ENCODE measurements around the gene GRID2. TPM values are rescaled to one million over a fixed set of nuclear protein-coding genes. Genes with fewer than 3 reads are reported as not detected.

GRID2 gene
- polyA plus RNA-seq, 1 experiment, result not detected

- Histone ChIP-seq H3K27me3 (ENCODE audit: control insufficient read depth, insufficient read depth, low read length) (no peaks in the 10 kb centered on the region), H3K9me3 (ENCODE audit: control insufficient read depth, insufficient read depth, low read length) (no peaks in the 10 kb centered on the region), H3K27ac (ENCODE audit: low read depth, low read length) (no peak overlapping the region), H3K4me3 (ENCODE audit: low read depth, low read length) (no peak overlapping the region)
- POLR2A ChIA-PET, result no interaction called here
- TF ChIP-seq CTCF (IDR thresholded peaks at IDR 0.05; ENCODE audit: low read depth, low read length), result no peak
- CTCF ChIA-PET, result no interaction called here
- DNase-seq (ENCODE audit: low read depth, low spot score), result no peak
These were observed 337.6 kb downstream of the GRID2 start for GRCh38 chr4:92641409-92641808.

GRCh38 chr4:92646826-92647225, 343.1 kb downstream of the GRID2 start:
- no peak for TF ChIP-seq CTCF (IDR thresholded peaks at IDR 0.05; ENCODE audit: low read depth, low read length)
- Histone ChIP-seq H3K4me3 (ENCODE audit: low read depth, low read length) (no peak overlapping the region), H3K9me3 (ENCODE audit: control insufficient read depth, insufficient read depth, low read length) (no peaks in the 10 kb centered on the region), H3K27me3 (ENCODE audit: control insufficient read depth, insufficient read depth, low read length) (no peaks in the 10 kb centered on the region), H3K27ac (ENCODE audit: low read depth, low read length) (no peak overlapping the region)
- POLR2A ChIA-PET, result no interaction called here
- no peak for DNase-seq (ENCODE audit: low read depth, low spot score)
- CTCF ChIA-PET, result interaction anchor here (0.6 kb wide), 1 partner anchor 348 kb away, joined by 3 read pairs; no protein-coding TSS in a partner anchor

GRCh38 chr4:92651536-92651935, 347.8 kb downstream of the GRID2 start:
- POLR2A ChIA-PET, result no interaction called here
- no peaks in the 10 kb centered on the region for H3K27me3 ChIP-seq (ENCODE audit: control insufficient read depth, insufficient read depth, low read length)
- no peak overlapping the region for H3K4me3 ChIP-seq (ENCODE audit: low read depth, low read length)
- TF ChIP-seq CTCF (IDR thresholded peaks at IDR 0.05; ENCODE audit: low read depth, low read length), result no peak
- no peak overlapping the region for H3K27ac ChIP-seq (ENCODE audit: low read depth, low read length)
- no peak for DNase-seq (ENCODE audit: low read depth, low spot score)
- no peaks in the 10 kb centered on the region for H3K9me3 ChIP-seq (ENCODE audit: control insufficient read depth, insufficient read depth, low read length)
- CTCF ChIA-PET, result no interaction called here

GRCh38 chr4:92654084-92654483, 350.3 kb downstream of the GRID2 start:
- ChIA-PET CTCF (no interaction called here), POLR2A (no interaction called here)
- Histone ChIP-seq H3K27me3 (ENCODE audit: control insufficient read depth, insufficient read depth, low read length) (no peaks in the 10 kb centered on the region), H3K27ac (ENCODE audit: low read depth, low read length) (no peak overlapping the region), H3K9me3 (ENCODE audit: control insufficient read depth, insufficient read depth, low read length) (no peaks in the 10 kb centered on the region), H3K4me3 (ENCODE audit: low read depth, low read length) (no peak overlapping the region)
- no peak for TF ChIP-seq CTCF (IDR thresholded peaks at IDR 0.05; ENCODE audit: low read depth, low read length)
- no peak for DNase-seq (ENCODE audit: low read depth, low spot score)

- Histone ChIP-seq H3K27ac (ENCODE audit: low read depth, low read length) (no peak overlapping the region), H3K27me3 (ENCODE audit: control insufficient read depth, insufficient read depth, low read length) (no peaks in the 10 kb centered on the region), H3K9me3 (ENCODE audit: control insufficient read depth, insufficient read depth, low read length) (no peaks in the 10 kb centered on the region), H3K4me3 (ENCODE audit: low read depth, low read length) (no peak overlapping the region)
- CTCF ChIA-PET, result no interaction called here
- POLR2A ChIA-PET, result no interaction called here
- TF ChIP-seq CTCF (IDR thresholded peaks at IDR 0.05; ENCODE audit: low read depth, low read length), result no peak
- no peak for DNase-seq (ENCODE audit: low read depth, low spot score)
These were observed 353.9 kb downstream of the GRID2 start for GRCh38 chr4:92657695-92658094.

All from AG04450 (cell line).